ENCODE measurements around the gene UBR4. TPM values are rescaled to one million over a fixed set of nuclear protein-coding genes. Genes with fewer than 3 reads are reported as not detected.
"Not testable (repeated sequence)": the region's sequence is repeated elsewhere in the genome, so short reads cannot be mapped to it uniquely, and the experiment has no call there.

The UBR4 gene
- total RNA-seq, 1 donor from 2014 or later, result 87.3 TPM

- no peak for ATAC-seq
Measured at GRCh38 chr1:19220080-19220846, 10.2 kb upstream of the UBR4 start.

DNA sequence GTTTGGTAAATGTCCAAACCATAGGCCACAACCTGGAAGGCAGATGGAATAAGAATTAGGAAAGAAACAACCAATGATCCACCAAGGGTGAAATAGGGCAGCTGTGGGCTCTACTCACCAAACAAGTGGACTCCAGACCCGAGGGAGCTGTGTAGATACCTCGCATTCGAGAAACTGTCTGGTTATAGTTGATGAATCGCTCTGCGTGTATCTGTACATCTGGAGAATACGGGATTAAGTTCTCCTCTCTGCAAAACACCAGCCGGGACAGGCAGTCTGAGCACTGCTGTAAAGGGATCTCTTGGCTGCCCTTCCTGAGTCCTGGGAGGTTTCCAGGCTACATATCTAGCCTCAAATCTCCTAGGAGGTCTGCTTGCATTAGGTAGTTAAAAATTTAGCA, 9.4 kb upstream of the UBR4 start:
- ATAC-seq, result no peak

DNA sequence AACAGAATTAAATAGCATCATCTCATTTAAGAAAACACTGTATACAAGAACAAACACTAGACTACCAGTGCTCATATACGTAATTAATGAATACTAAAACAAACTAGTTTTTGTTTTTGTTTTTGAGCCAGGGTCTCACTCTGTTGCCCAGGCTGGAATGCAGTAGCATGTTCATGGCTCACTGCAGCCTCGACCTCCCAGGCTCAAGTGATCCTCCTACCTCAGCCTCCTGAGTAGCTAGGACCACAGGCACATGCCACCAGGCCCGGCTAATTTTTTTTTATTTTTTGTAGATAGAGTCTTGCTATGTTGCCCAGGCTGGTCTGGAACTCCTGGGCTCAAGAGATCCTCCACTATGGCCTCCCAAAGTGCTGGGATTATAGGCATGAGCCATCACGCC, 6.5 kb upstream of the UBR4 start:
- ATAC-seq, result not testable (repeated sequence)

DNA sequence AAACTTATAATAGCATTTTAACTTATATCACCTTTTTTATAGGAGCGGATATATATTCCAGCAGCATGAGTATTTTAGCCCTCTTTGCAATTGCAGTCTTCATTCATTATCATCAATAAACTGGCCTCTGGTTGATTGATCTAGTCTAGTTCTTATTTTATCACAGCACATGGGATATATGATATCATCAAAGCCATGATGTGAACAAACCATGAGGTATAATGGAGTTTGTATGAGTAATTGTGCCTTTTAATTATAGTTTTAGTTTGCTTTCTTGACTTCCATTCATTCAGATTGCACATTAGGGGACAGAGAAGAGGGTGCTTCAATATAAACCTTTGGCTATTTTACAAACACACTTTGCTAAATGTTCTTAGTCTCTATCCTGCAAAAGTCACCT, 3.5 kb upstream of the UBR4 start:
- no peak for ATAC-seq

DNA sequence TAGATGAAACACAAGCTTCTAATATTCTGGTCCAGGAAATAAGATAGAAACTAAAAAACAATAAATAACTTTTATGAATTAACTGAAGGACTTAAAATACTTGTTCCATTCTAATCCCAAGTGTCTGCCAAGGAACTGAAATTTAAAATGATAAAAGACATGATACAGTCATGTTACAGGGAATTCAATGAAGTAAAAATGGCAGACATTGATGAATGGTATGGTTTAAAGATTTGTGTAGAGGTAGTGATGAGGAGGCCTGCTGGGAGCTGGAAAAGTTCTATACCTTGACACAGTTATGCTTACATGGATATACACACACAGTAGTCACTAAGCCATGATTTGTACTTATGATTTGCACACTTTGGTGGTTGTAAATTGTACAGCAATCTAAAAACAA, 2.1 kb upstream of the UBR4 start:
- ATAC-seq, result no peak

- ATAC-seq, result no peak
Measured at GRCh38 chr1:19210772-19211549, 895 bp upstream of the UBR4 start.

DNA sequence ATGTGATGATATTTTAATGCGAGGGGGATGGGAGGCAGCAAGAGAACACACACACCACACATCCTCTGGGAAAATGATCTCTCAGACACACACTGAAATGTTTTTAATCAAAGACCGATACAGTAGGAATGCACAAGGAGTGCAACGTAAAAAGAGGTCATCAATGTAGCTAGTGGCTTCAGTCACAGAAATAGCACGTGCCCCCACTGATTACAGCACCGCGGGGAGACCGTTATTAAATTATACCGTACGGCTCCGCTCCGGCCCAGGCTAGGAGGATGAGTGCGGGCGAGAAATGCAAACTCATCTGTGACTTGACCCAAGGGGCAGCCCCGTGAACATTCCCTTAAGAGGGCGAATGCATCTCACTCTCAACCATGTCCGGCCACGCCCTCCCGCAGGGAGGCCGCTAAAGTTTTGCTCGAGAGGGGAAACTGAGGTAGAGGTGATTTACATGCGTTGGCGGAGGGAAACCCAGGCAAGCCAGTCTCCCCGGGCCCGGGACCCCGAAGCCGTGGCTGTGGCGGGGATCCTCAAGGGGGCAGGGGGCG, 552 bp downstream of the UBR4 start:
- peak; percentile 68 for ATAC-seq

DNA sequence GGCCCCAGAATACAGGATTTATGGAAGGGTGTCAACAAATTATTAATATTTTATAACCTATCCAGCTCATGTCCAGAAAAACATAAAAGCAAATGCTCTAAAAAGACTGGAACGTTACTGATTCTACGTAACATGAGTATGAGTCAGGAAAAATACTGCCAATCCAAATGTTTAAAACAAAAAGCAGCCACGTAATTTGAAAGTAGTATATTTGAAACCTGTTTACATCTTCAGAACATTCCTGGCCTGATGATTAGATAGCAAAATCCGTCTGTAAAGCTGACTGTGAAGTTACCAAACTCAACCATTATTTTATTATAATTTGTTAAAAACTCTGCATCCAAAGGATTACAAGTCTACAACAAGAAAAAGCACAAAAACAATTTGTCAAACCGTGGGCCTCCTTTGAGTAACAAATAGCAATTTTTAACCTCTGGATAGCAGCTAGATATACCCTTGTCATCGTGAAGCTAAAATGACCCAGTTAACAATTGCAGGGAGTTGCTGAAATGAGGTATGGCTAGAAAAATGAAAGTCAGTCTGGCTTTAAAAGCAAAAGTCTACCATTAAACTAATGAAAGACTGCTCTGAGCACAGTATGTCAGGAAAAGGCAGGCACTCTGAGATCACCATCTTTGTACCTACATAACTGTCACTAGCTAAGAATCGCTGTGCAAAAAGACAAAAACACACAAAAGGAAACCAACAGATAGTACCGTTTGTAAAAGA, 1.2 kb downstream of the UBR4 start:
- ATAC-seq, result no peak

- ATAC-seq, result no peak
Measured at GRCh38 chr1:19206947-19207346, 3.1 kb downstream of the UBR4 start.

- no peak for ATAC-seq
Measured at GRCh38 chr1:19205845-19206244, 4.2 kb downstream of the UBR4 start.

DNA sequence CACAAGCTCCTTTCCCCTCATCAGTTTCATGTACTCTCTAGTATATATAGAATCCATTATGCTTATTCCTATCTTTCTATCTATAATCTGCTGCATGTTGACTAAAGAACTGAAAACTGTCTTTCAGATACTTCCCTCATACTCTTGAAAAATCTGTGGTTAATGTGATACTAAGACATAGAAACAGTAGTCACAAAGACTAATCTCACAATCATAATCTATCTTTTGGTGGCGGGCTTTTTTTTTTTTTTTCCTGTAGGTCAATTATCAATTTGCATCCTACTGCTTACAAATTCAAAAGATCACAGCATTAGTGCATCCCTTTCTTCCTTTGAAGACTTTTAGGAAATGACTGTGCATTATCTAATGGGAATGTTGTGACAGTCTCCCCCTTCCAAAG, 4.7 kb downstream of the UBR4 start:
- ATAC-seq, result no peak

GRCh38 chr1:19204446-19205266, 5.4 kb downstream of the UBR4 start:
- no peak for ATAC-seq

DNA sequence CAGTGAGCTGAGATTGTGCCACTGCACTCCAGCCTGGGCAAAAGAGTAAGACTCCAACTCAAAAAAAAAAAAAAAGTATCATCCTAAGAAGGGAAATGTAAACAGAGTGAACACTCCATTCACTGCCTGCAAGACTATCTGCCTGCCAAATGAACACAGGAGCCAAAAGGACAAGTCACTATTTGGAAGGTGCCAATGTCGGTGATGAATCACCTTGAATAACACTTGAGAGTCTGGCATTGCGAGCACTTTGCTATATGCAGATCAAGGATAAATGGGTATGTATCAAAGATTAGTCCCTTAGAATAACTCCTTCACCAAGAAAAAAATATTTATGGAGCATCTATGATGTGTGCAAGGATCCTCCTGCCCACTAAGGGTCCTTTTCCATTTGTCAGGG, 6.6 kb downstream of the UBR4 start:
- ATAC-seq, result peak; percentile 89

DNA sequence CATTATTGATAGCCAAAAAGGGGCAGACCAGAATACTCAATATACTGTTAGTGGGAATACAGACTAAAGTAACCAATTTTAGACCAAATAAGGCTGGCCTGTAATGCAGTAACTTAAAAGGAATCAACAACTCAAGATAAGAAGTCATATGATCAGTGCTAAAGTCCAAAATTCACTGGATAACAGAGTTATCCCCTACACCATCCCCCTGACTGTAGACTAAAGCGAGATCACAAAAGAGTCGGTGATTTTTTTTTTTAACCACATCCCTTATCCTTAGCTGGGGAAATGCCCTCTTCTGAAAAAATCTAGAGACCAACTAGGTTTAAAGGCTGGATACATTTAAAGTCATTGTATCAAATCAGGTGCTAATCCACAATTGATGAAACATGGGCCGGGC, 7.7 kb downstream of the UBR4 start:
- no peak for ATAC-seq

- no peak for ATAC-seq
Measured at GRCh38 chr1:19199969-19200604, 10.0 kb downstream of the UBR4 start.

- no peak for ATAC-seq
Measured at GRCh38 chr1:19199329-19199968, 10.6 kb downstream of the UBR4 start.

- ATAC-seq, result no peak
Measured at GRCh38 chr1:19198820-19199219, 11.2 kb downstream of the UBR4 start.

DNA sequence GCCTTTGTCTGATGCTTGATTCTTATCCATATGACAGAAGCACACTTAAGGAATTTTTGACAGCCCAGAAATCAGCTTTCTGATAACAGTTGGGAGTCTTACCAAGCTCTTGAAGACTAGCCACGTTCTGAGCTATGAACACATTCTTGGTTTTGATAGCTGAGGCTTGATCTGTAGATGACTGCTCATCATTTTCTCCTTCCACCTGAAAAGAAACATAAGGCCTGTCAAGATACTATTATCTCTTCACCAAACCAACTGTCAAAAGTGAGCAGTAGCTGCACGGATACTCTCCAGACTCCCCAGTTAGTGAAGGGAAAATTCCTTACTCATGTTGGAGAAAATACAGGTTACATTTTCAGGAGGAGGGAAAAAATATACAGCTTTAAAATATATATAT, 12.2 kb downstream of the UBR4 start:
- ATAC-seq, result no peak

GRCh38 chr1:19196331-19196730, 13.7 kb downstream of the UBR4 start:
- no peak for ATAC-seq

DNA sequence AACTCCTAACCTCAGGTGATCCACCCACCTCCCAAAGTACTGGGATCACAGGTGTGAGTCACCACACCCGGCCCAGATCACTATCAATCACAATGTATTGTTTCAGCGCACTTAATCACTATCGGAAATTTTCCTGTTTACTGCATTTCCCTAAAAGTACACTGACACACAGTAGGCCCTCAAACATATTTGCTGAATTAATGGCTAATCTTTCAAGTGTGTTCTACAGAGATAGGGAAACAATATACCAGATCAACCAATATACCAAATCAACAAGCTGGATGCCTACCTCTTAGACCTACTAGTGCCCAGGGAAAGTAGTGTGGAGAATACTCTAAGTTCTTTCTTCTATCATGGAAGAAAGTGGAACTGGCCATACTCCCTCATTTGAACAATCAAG, 17.1 kb downstream of the UBR4 start:
- ATAC-seq, result no peak

GRCh38 chr1:19191811-19192210, 18.3 kb downstream of the UBR4 start:
- no peak for ATAC-seq

Data from esophagus mucosa (tissue), 1 donor.